HG02884 (cell line): ENCODE data around the gene KBTBD8.
A peak's percentile ranks its signal among the peaks of the same experiment; 100 is the strongest.

Source experiments
- ATAC-seq: cut with Tn5 transposase; IDR thresholded peaks from one replicate; pipeline ENCODE4 v1.9.1; 2021; ENCODE audit warnings: mild to moderate bottlenecking, moderate library complexity; ENCODE audit not compliant: unreplicated experiment

The KBTBD8 gene, protein sequence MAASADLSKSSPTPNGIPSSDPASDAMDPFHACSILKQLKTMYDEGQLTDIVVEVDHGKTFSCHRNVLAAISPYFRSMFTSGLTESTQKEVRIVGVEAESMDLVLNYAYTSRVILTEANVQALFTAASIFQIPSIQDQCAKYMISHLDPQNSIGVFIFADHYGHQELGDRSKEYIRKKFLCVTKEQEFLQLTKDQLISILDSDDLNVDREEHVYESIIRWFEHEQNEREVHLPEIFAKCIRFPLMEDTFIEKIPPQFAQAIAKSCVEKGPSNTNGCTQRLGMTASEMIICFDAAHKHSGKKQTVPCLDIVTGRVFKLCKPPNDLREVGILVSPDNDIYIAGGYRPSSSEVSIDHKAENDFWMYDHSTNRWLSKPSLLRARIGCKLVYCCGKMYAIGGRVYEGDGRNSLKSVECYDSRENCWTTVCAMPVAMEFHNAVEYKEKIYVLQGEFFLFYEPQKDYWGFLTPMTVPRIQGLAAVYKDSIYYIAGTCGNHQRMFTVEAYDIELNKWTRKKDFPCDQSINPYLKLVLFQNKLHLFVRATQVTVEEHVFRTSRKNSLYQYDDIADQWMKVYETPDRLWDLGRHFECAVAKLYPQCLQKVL

GRCh38 chr3:66998113-66998903, at the start of gene KBTBD8:
TSS of gene KBTBD8 (plus strand) at chr3:66998307. CDS start at chr3:66998356, 49 bp downstream.
- peak; percentile 83 for ATAC-seq

- ATAC-seq = no peak
Observed at GRCh38 chr3:66948838-66949237, 49.3 kb upstream of the KBTBD8 start.

GRCh38 chr3:66949898-66950297, 48.2 kb upstream of the KBTBD8 start:
- no peak for ATAC-seq

- no peak for ATAC-seq
Observed at GRCh38 chr3:66952357-66952756, 45.8 kb upstream of the KBTBD8 start.

GRCh38 chr3:66953934-66954445, 44.1 kb upstream of the KBTBD8 start:
- ATAC-seq = no peak

- no peak for ATAC-seq
Observed at GRCh38 chr3:66956742-66957141, 41.4 kb upstream of the KBTBD8 start.

GRCh38 chr3:66957367-66957766, 40.7 kb upstream of the KBTBD8 start:
- no peak for ATAC-seq

- ATAC-seq = no peak
Observed at GRCh38 chr3:66958067-66958466, 40.0 kb upstream of the KBTBD8 start.

DNA sequence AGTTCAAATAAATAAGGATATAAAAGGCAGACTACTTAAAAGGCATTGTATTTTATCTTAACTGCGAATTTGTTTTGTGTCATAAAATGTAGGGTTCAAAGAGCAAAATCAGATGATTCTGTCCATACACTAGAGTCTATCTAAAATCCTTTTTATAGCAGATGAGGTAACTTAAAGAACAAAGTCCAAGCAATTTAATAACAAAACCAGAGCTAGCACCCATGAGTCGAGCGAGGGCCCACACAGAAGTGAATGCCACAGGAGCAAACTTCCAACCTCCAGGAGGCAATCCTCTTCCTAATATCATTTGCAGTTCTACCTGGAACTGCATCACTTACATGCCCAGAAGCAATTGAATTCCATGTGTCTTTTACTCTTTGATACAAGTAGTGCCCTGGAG, 35.4 kb upstream of the KBTBD8 start:
- ATAC-seq = no peak

- ATAC-seq = no peak
Observed at GRCh38 chr3:66971245-66971644, 26.9 kb upstream of the KBTBD8 start.

DNA sequence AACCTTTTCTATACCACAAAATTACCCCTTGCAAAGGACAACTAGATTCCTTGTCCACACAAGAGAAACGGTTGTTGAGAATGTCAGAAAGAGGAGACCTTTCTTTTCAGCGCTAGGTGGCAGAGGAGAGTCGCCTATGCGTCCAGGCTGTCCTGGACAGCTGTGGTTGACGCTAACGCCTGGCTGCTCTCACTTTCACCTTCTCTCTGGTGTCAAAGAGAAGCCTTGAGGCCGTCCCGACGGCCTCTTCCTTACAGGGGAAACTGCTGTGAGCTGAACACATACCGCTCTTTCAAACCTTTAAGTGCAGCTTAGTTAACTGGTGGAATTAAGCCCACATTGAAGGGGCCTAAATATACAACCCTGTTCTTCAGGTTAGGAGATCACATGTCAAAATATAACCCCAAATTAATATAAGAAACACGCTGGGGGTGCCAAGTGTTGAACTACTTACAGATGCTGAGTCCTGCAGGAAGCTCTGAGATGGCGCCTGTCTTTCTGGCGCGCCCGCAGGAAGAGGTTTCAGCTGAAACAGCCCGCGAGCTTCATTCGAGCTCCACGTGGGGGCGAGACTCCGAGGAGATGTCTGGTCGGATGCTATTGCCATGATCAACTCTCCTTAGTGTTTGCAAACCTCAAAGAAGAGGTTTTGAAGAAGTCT, 26.1 kb upstream of the KBTBD8 start:
- peak; percentile 99 for ATAC-seq

DNA sequence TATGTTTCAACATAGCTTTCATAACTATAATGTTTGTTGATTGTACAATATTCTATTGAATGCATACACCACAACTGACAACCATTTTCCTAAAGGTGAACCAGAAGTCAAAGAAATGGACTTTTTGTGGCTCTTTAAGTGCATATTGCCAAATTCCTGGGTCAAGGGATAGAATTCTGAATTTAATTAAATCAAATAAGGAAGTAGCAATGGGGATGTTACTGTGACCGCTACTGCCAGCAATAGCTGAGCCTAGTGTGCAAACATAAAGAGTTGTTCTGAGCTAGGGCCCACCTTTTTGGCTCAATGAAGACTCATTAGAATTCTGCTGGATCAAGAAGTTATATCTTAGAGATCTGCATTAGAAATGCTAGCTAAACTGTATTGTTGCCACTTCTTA, 17.3 kb upstream of the KBTBD8 start:
- ATAC-seq = no peak

DNA sequence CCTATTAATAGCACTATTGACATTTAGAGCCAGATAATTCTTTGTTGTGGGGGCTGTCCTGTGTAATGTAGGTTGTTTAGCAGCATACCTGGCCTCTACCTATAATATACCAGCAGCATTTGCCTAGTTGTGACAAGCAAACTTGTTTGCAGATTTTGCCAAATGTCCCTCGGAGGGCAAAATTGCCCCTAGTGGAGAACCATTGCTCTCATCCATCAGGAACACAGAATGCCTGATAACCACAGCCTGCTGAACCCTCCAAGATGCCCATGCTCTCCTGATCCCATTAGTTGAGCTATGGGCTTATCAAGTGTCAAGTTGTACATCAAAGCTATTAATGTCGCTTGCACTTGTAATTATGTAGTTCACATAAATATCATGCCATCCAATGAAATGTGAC, 15.0 kb upstream of the KBTBD8 start:
- no peak for ATAC-seq

- no peak for ATAC-seq
Observed at GRCh38 chr3:66985336-66985920, 12.7 kb upstream of the KBTBD8 start.

- no peak for ATAC-seq
Observed at GRCh38 chr3:66986406-66986805, 11.7 kb upstream of the KBTBD8 start.

DNA sequence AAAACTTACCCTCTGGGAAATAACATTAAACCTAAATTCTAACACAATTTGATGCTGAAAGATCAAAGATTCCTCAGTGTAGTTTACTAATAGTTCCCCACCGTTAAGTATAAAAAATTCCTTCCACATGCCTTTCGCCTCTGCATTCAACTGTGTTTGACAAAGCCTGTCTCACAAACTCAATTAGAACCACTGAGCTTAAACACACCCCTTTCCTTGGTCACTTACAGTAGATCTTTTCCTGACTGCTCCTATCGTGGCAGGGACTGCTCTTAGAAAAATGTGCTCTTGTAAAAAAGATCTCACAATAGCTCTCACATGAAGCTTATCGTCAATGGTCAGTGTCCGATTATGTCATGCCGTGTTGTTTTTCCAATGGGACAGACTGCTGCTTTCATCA, 8.9 kb upstream of the KBTBD8 start:
- no peak for ATAC-seq

- peak; percentile 77 for ATAC-seq
Observed at GRCh38 chr3:66989860-66990696, 8.0 kb upstream of the KBTBD8 start.

DNA sequence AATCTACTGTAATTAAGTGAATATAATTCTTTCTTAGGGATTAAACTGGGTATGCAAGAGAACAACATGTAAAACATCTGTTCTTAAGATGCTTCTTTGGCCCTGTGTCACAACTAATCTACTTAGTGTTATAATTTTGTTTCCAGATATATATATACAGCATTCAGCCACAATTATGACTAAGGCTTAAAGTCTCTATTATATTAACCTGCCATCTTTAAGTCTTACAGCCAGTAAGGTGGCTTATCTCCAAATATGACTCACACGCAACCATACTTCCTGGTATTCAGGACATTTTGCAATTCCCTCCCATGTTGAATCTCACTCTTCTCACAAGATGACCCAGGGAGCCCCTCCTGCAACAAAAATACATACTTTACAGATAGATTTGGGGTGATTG, 6.6 kb upstream of the KBTBD8 start:
- ATAC-seq = no peak

GRCh38 chr3:66993082-66993481, 5.0 kb upstream of the KBTBD8 start:
- ATAC-seq = no peak

GRCh38 chr3:66994588-66994987, 3.5 kb upstream of the KBTBD8 start:
- ATAC-seq = no peak
